OCI-LY3 (cell line): Measurements from ENCODE around the gene FAM13C.

ENCODE experiments used
- H2AFZ ChIP-seq: fragments of 200-600, 300-600 bp; shearing (Covaris generic); 2 replicates; pipeline ENCODE4 v1.6.0; 2014; ENCODE audit warnings: antibody characterized with exemption, low read depth, low read length
- H3K27ac ChIP-seq: fragments of 200-600, 300-600 bp; sonication (generic); 2 replicates; pipeline ENCODE4 v1.5.1; 2014; ENCODE audit warnings: mild to moderate bottlenecking, low read length, moderate library complexity, mixed read lengths
- H3K27me3 ChIP-seq: fragments of 200-600, 300-600 bp; sonication (generic); 2 replicates; pipeline ENCODE4 v1.6.1; 2014; ENCODE audit warnings: low read depth, low read length, mixed read lengths
- H3K36me3 ChIP-seq: fragments of 200-600, 300-600 bp; sonication (generic); replicated peaks from 2 replicates; pipeline ENCODE3; 2014; ENCODE audit warnings: low read depth, low read length, mixed read lengths
- H3K4me1 ChIP-seq: fragments of 300-600, 200-600 bp; sonication (generic); 2 replicates; pipeline ENCODE4 v1.6.1; 2014; ENCODE audit warnings: low read length, mixed read lengths
- H3K4me2 ChIP-seq: fragments of 200-600, 300-600 bp; sonication (generic); 2 replicates; pipeline ENCODE4 v1.6.1; 2014; ENCODE audit warnings: low read length, mixed read lengths
- H3K4me3 ChIP-seq: fragments of 300-600, 200-600 bp; sonication (generic); 2 replicates; pipeline ENCODE4 v1.5.1; 2014; ENCODE audit warnings: antibody characterized with exemption, mild to moderate bottlenecking, low read length, moderate library complexity
- H3K79me2 ChIP-seq: fragments of 300-600, 200-600 bp; shearing (Covaris generic); 2 replicates; pipeline ENCODE4 v1.6.1; 2014; ENCODE audit warnings: mild to moderate bottlenecking, low read length, mixed read lengths
- H3K9ac ChIP-seq: fragments of 300-600, 200-600 bp; shearing (Covaris generic); 2 replicates; pipeline ENCODE4 v1.6.0; 2014; ENCODE audit warnings: mild to moderate bottlenecking, low read length, moderate library complexity
- H3K9me3 ChIP-seq: fragments of 200-600, 300-600 bp; shearing (Covaris generic); 2 replicates; pipeline ENCODE4 v1.6.1; 2014; ENCODE audit warnings: low read length, mixed read lengths; ENCODE audit not compliant: insufficient read depth
- H4K20me1 ChIP-seq: fragments of 200-600, 300-600 bp; sonication (generic); 2 replicates; pipeline ENCODE4 v1.6.1; 2016; ENCODE audit warnings: low read length, mixed read lengths; ENCODE audit not compliant: insufficient read depth
- CTCF ChIP-seq: fragments of 200-600, 300-600 bp; sonication (generic); IDR thresholded peaks from 2 replicates; pipeline ENCODE4 v1.5.1; 2014; ENCODE audit warnings: antibody characterized with exemption, low read length, low read depth
- EZH2phosphoT487 ChIP-seq: fragments of 200-600 bp; shearing (Covaris generic); IDR thresholded peaks from 2 replicates; pipeline ENCODE4 v1.6.1; 2018; ENCODE audit warnings: antibody characterized with exemption, mixed run types, low read depth

The FAM13C gene

GRCh38 chr10:59287587-59288255 lies 74.6 kb downstream of the FAM13C start:
- Histone ChIP-seq H3K79me2 (no peaks in the 10 kb centered on the region), H4K20me1 (no peaks in the 10 kb centered on the region), H2AFZ (no peak overlapping the region), H3K27ac (no peak overlapping the region), H3K4me2 (no peak overlapping the region), H3K9me3 (no peaks in the 10 kb centered on the region), H3K36me3 (no peaks in the 10 kb centered on the region), H3K4me3 (no peak overlapping the region), H3K4me1 (no peaks in the 10 kb centered on the region), H3K27me3 (no peaks in the 10 kb centered on the region), H3K9ac (no peak overlapping the region)
- TF ChIP-seq CTCF (no peak), EZH2phosphoT487 (no peak)

- no peaks in the 10 kb centered on the region for H4K20me1 ChIP-seq
- no peaks in the 10 kb centered on the region for H3K27me3 ChIP-seq
- no peak overlapping the region for H2AFZ ChIP-seq
- H3K27ac ChIP-seq = no peak overlapping the region
- no peaks in the 10 kb centered on the region for H3K79me2 ChIP-seq
- no peaks in the 10 kb centered on the region for H3K9me3 ChIP-seq
- no peak overlapping the region for H3K4me2 ChIP-seq
- H3K4me3 ChIP-seq = no peak overlapping the region
- TF ChIP-seq CTCF = no peak
- TF ChIP-seq EZH2phosphoT487 = no peak
- no peak overlapping the region for H3K9ac ChIP-seq
- no peaks in the 10 kb centered on the region for H3K36me3 ChIP-seq
- no peaks in the 10 kb centered on the region for H3K4me1 ChIP-seq
Observed at GRCh38 chr10:59285848-59286247, 76.5 kb downstream of the FAM13C start.

GRCh38 chr10:59285073-59285472 lies 77.3 kb downstream of the FAM13C start:
- TF ChIP-seq EZH2phosphoT487 (no peak), CTCF (no peak)
- Histone ChIP-seq H3K4me2 (no peak overlapping the region), H2AFZ (no peak overlapping the region), H3K4me1 (no peaks in the 10 kb centered on the region), H3K27ac (no peak overlapping the region), H3K36me3 (no peaks in the 10 kb centered on the region), H3K9ac (no peak overlapping the region), H3K9me3 (no peaks in the 10 kb centered on the region), H3K27me3 (no peaks in the 10 kb centered on the region), H3K79me2 (no peaks in the 10 kb centered on the region), H3K4me3 (no peak overlapping the region), H4K20me1 (no peaks in the 10 kb centered on the region)

- no peaks in the 10 kb centered on the region for H3K27me3 ChIP-seq
- no peaks in the 10 kb centered on the region for H3K79me2 ChIP-seq
- no peak overlapping the region for H3K4me3 ChIP-seq
- H3K36me3 ChIP-seq = no peaks in the 10 kb centered on the region
- no peak overlapping the region for H2AFZ ChIP-seq
- no peak overlapping the region for H3K4me2 ChIP-seq
- no peak overlapping the region for H3K27ac ChIP-seq
- no peaks in the 10 kb centered on the region for H3K4me1 ChIP-seq
- no peaks in the 10 kb centered on the region for H3K9me3 ChIP-seq
- TF ChIP-seq CTCF = no peak
- H3K9ac ChIP-seq = no peak overlapping the region
- H4K20me1 ChIP-seq = no peaks in the 10 kb centered on the region
Observed at GRCh38 chr10:59284118-59284975, 78.0 kb downstream of the FAM13C start.
